K562 (cell line): Measurements from ENCODE around the gene MTG2. TPM values are rescaled to one million over a fixed set of nuclear protein-coding genes. Genes with fewer than 3 reads are reported as not detected.

Experiments used
- ADNP ChIP-seq: fragments of 200-800 bp; sonication (Bioruptor generic); IDR thresholded peaks from 2 replicates; pipeline ENCODE4 v1.6.1; 2016; ENCODE audit warnings: missing genetic modification characterization, missing compliant biosample characterization
- ATF7 ChIP-seq: fragments of 450-650 bp; IDR thresholded peaks from 2 replicates; pipeline ENCODE4 v1.7.1; 2014; ENCODE audit warnings: mild to moderate bottlenecking, moderate library complexity
- CREB1 ChIP-seq, 2 experiments: sonication (generic) in 1 of 2; formaldehyde crosslinking in 1 of 2; IDR thresholded peaks; 2 replicates each; pipeline versions ENCODE4 v1.6.1 to v1.8.0; 2012 to 2022; ENCODE audit warnings: inconsistent platforms in 1 of 2, mild to moderate bottlenecking in 1 of 2, missing genetic modification reagents in 1 of 2, moderate library complexity in 1 of 2
- E2F3 ChIP-seq: fragments of 250-450 bp; sonication (Bioruptor Pico); IDR thresholded peaks from 2 replicates; pipeline ENCODE4 v1.4.0; 2020; ENCODE audit warnings: mild to moderate bottlenecking
- ESRRA ChIP-seq: fragments of 450-650 bp; IDR thresholded peaks from 2 replicates; pipeline ENCODE4 v1.6.1; 2014; ENCODE audit warnings: low read depth, mild to moderate bottlenecking, moderate library complexity, borderline replicate concordance
- GABPB1 ChIP-seq: sonication (generic); formaldehyde crosslinking; IDR thresholded peaks from 2 replicates; pipeline ENCODE4 v1.8.0; 2022; ENCODE audit warnings: mild to moderate bottlenecking, missing genetic modification reagents
- HCFC1 ChIP-seq: IDR thresholded peaks from 2 replicates; pipeline ENCODE4 v1.6.1; 2012; ENCODE audit warnings: low read depth, low read length, improper control_type of control experiment
- HOMEZ ChIP-seq: fragments of 250-450 bp; sonication (Bioruptor Pico); IDR thresholded peaks from 2 replicates; pipeline ENCODE4 v1.4.0; 2020; ENCODE audit warnings: mild to moderate bottlenecking, moderate library complexity
- KAT2B ChIP-seq: IDR thresholded peaks from one replicate; pipeline ENCODE4 v1.6.1; 2012; ENCODE audit warnings: low read depth, mild to moderate bottlenecking, control low read depth, inconsistent platforms, low read length, moderate library complexity
- MAZ ChIP-seq, 2 experiments: fragments of 450-650 bp in 1 of 2; sonication (generic) in 1 of 2; formaldehyde crosslinking; IDR thresholded peaks in 1 of 2; conservative IDR thresholded peaks in 1 of 2; 2 replicates each; pipeline versions ENCODE4 v1.4.0 to v1.5.0; 2020; ENCODE audit warnings: mild to moderate bottlenecking in 1 of 2, missing genetic modification reagents in 1 of 2
- NELFE ChIP-seq: IDR thresholded peaks from 2 replicates; pipeline ENCODE4 v1.6.1; 2011; ENCODE audit warnings: mild to moderate bottlenecking; ENCODE audit not compliant: insufficient read depth, insufficient read length
- RBBP5 ChIP-seq: fragments of 200-600 bp; sonication (generic); IDR thresholded peaks from 2 replicates; pipeline ENCODE4 v1.6.1; 2012; ENCODE audit warnings: borderline replicate concordance, mild to moderate bottlenecking, low read length, control low read depth, inconsistent platforms; ENCODE audit not compliant: insufficient read depth, poor library complexity, severe bottlenecking
- SLC30A9 ChIP-seq: fragments of 250-450 bp; sonication (Bioruptor Pico); IDR thresholded peaks from 2 replicates; pipeline ENCODE4 v1.8.0; 2022; ENCODE audit warnings: mild to moderate bottlenecking, moderate library complexity
- TGIF2 ChIP-seq: sonication (generic); formaldehyde crosslinking; IDR thresholded peaks from 2 replicates; pipeline ENCODE4 v1.8.1; 2022; ENCODE audit warnings: mild to moderate bottlenecking, missing genetic modification reagents, moderate library complexity
- USF1 ChIP-seq: sonication (generic); formaldehyde crosslinking; IDR thresholded peaks from 2 replicates; pipeline ENCODE4 v1.9.0; 2022; ENCODE audit warnings: mild to moderate bottlenecking, missing genetic modification reagents
- YY1 ChIP-seq, 3 experiments: IDR thresholded peaks; 2 replicates each; pipeline ENCODE4 v1.6.1; 2011; ENCODE audit warnings: low read length in 2 of 3, mild to moderate bottlenecking in 2 of 3, moderate library complexity in 2 of 3, borderline replicate concordance in 1 of 3, control low read depth in 1 of 3, low read depth in 1 of 3; ENCODE audit not compliant: insufficient read depth in 3 of 3, insufficient replicate concordance in 2 of 3, control insufficient read depth in 1 of 3, insufficient read length in 1 of 3; ENCODE audit errors: extremely low read depth in 1 of 3
- ZBTB8A ChIP-seq: fragments of 450-650 bp; IDR thresholded peaks from 2 replicates; pipeline ENCODE4 v1.6.1; 2018; ENCODE audit warnings: mild to moderate bottlenecking, moderate library complexity; ENCODE audit not compliant: partially characterized antibody
- ZBTB9 ChIP-seq: fragments of 450-650 bp; formaldehyde crosslinking; IDR thresholded peaks from 2 replicates; pipeline ENCODE4 v1.4.0; 2020; ENCODE audit warnings: mild to moderate bottlenecking, moderate library complexity
- ZNF143 ChIP-seq: sonication (generic); formaldehyde crosslinking; IDR thresholded peaks from 2 replicates; pipeline ENCODE4 v1.9.0; 2022; ENCODE audit warnings: mild to moderate bottlenecking, missing genetic modification reagents
- ZNF717 ChIP-seq: fragments of 250-450 bp; sonication (Bioruptor Pico); IDR thresholded peaks from 2 replicates; pipeline ENCODE4 v1.5.0; 2021
- ZNF778 ChIP-seq: fragments of 450-650 bp; formaldehyde crosslinking; IDR thresholded peaks from 2 replicates; pipeline ENCODE4 v1.4.0; 2020; ENCODE audit warnings: mild to moderate bottlenecking, moderate library complexity
- polyA plus RNA-seq, 8 experiments: library from polyadenylated mRNA; depleted of rRNA in 4 of 8; stranded (reverse) in 5 of 8; unstranded in 3 of 8; fragments of >200 nt; fragmentation: Nextera tagmentation in 2 of 8; fragmentation: Illumina TruSeq in 1 of 8; extraction: Ambion mirVana in 2 of 8; extraction: Trizol in 1 of 8; gene quantifications; 2 replicates each; pipeline versions ENCODE4 v1.2.1 to v1.2.3, GENCODE V29; 2011 to 2014; ENCODE audit warnings: inconsistent platforms in 1 of 8, missing spikeins in 1 of 8
- total RNA-seq, 7 experiments: library from RNA; depleted of rRNA in 6 of 7; stranded (reverse); fragments of >200 nt in 6 of 7; fragmentation: Illumina TruSeq in 2 of 7; extraction: Trizol in 2 of 7; gene quantifications; 2 replicates each; pipeline versions ENCODE4 v1.2.1 to v1.2.3, GENCODE V29; 2011 to 2021; ENCODE audit warnings: low replicate concordance in 1 of 7
- TF ChIP-seq, protein P1 (sequence below): fragments of 450-650 bp; conservative IDR thresholded peaks from 2 replicates; pipeline ENCODE4 v1.6.1; 2016; ENCODE audit warnings: missing genetic modification characterization, low read depth, mild to moderate bottlenecking, missing compliant biosample characterization, moderate library complexity

MTG2 gene
- total and polyA plus RNA-seq, 9 of the 15 experiments (the other 6 are each of a cell fraction or from before 2014, with no cell fraction given): 8.7 to 67.5 (median 44.5) TPM

GRCh38 chr20:62219992-62220665 lies 37.3 kb downstream of the MTG2 start, which contains the start of gene HRH3 (continued):
- TF ChIP-seq SLC30A9 (CRISPR knock-in tag) (no peak), YY1 (IDR thresholded peaks at IDR 0.05; ENCODE audit: borderline replicate concordance in 1 of 3, control insufficient read depth in 1 of 3, extremely low read depth in 1 of 3, insufficient read depth in 3 of 3, insufficient read length in 1 of 3, insufficient replicate concordance in 2 of 3, low read depth in 1 of 3, low read length in 2 of 3) (peak in 2 of 3 experiments; percentile 14 to 22), USF1 (CRISPR knock-in tag) (no peak), CREB1 (IDR thresholded peaks at IDR 0.05) (no peak), CREB1 (CRISPR knock-in tag; IDR thresholded peaks at IDR 0.05) (peak; percentile 41; the same call in 1 of the 2 replicates), ESRRA (no peak), NELFE (no peak), ZNF143 (CRISPR knock-in tag) (no peak), MAZ (CRISPR knock-in tag; conservative IDR thresholded peaks at IDR 0.05 in 1 of 2, IDR thresholded peaks at IDR 0.05 in 1 of 2) (peak in 1 of 2 experiments; percentile 23; a peak in 1 of 4 replicates), HOMEZ (no peak), TGIF2 (0 out of 2 replicates have a peak, but pooled peaks have one; percentile 39), KAT2B (no peak), ZBTB9 (CRISPR knock-in tag) (no peak), RBBP5 (peak; percentile 29), GABPB1 (0 out of 2 replicates have a peak, but pooled peaks have one; percentile 44), HCFC1 (no peak), ZNF717 (CRISPR knock-in tag) (no peak), ZNF778 (no peak), ADNP (tag) (no peak), E2F3 (no peak), ATF7 (no peak), ZBTB8A (no peak)
- TF ChIP-seq, protein P1, sequence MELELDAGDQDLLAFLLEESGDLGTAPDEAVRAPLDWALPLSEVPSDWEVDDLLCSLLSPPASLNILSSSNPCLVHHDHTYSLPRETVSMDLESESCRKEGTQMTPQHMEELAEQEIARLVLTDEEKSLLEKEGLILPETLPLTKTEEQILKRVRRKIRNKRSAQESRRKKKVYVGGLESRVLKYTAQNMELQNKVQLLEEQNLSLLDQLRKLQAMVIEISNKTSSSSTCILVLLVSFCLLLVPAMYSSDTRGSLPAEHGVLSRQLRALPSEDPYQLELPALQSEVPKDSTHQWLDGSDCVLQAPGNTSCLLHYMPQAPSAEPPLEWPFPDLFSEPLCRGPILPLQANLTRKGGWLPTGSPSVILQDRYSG: no peak
